ENCODE results near the gene TNRC18. TPM values are rescaled to one million over a fixed set of nuclear protein-coding genes. Genes with fewer than 3 reads are reported as not detected.
"Not testable (repeated sequence)": the region's sequence is repeated elsewhere in the genome, so short reads cannot be mapped to it uniquely, and the experiment has no call there.

The TNRC18 gene
- total RNA-seq, 1 donor from 2014 or later: 38.4 TPM

DNA sequence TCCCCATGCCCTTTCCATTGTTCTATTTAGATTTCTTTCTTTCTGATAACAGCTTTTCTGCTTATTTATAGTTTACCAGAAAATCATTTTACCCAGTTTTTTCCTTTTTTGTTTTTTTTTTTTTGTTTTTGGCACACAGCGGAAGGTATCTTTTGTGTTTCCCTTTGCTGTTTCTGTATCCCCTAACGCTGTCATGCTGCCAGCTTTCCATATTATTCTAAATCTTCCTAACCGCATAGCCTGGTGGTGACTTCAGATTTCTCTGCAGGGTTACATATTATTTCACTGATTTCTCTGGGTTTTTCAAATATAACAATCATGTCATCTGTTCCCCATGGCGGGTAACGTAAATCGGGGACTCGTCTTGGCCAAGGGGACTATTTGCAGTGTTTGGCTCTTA is 144.9 kb downstream of the TNRC18 start:
- DNase-seq (ENCODE audit: low read depth): no peak
- Histone ChIP-seq H3K4me3 (ENCODE audit: low read depth, low read length) (no peak overlapping the region), H3K27me3 (ENCODE audit: control insufficient read depth, insufficient read depth, low read length) (peaks cover 8% of the 10 kb centered on the region), H3K36me3 (ENCODE audit: control insufficient read depth, insufficient read depth, low read length) (no peaks in the 10 kb centered on the region)
- TF ChIP-seq, protein P1, sequence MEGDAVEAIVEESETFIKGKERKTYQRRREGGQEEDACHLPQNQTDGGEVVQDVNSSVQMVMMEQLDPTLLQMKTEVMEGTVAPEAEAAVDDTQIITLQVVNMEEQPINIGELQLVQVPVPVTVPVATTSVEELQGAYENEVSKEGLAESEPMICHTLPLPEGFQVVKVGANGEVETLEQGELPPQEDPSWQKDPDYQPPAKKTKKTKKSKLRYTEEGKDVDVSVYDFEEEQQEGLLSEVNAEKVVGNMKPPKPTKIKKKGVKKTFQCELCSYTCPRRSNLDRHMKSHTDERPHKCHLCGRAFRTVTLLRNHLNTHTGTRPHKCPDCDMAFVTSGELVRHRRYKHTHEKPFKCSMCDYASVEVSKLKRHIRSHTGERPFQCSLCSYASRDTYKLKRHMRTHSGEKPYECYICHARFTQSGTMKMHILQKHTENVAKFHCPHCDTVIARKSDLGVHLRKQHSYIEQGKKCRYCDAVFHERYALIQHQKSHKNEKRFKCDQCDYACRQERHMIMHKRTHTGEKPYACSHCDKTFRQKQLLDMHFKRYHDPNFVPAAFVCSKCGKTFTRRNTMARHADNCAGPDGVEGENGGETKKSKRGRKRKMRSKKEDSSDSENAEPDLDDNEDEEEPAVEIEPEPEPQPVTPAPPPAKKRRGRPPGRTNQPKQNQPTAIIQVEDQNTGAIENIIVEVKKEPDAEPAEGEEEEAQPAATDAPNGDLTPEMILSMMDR (IDR thresholded peaks at IDR 0.05; ENCODE audit: insufficient read depth, low read length, poor library complexity, severe bottlenecking): no peak

- no peak for DNase-seq (ENCODE audit: low read depth)
- TF ChIP-seq, protein P1 (IDR thresholded peaks at IDR 0.05; ENCODE audit: insufficient read depth, low read length, poor library complexity, severe bottlenecking): no peak
- Histone ChIP-seq H3K36me3 (ENCODE audit: control insufficient read depth, insufficient read depth, low read length) (no peaks in the 10 kb centered on the region), H3K27me3 (ENCODE audit: control insufficient read depth, insufficient read depth, low read length) (peaks cover 7% of the 10 kb centered on the region), H3K4me3 (ENCODE audit: low read depth, low read length) (no peak overlapping the region)
These were observed 147.0 kb downstream of the TNRC18 start for GRCh38 chr7:5276611-5277010.

- not testable (repeated sequence) for DNase-seq (ENCODE audit: low read depth); H3K36me3 ChIP-seq (ENCODE audit: control insufficient read depth, insufficient read depth, low read length); H3K27me3 ChIP-seq (ENCODE audit: control insufficient read depth, insufficient read depth, low read length); H3K4me3 ChIP-seq (ENCODE audit: low read depth, low read length)
These were observed 147.5 kb downstream of the TNRC18 start for GRCh38 chr7:5276123-5276522.

DNA sequence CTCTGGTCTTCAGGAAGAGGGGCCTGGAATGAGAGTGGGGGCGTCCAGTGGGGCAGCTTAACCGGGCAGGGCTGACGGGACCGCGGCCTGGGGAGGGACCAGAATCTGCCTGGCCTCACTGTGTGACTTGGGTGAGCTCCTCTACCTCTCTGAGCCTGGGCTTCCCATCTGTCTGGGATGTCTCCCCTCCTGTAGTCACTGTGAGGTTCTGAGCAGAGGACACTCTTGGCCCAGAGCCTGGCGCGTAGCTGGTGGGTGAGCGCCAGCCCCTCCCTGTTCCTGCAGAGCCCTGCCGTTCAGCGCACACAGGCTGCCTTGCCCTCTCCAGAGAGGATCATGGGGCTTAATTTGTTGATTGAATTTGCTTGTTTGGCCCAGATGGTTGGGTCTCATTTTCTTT is 148.1 kb downstream of the TNRC18 start:
- not testable (repeated sequence) for H3K4me3 ChIP-seq (ENCODE audit: low read depth, low read length); DNase-seq (ENCODE audit: low read depth); H3K36me3 ChIP-seq (ENCODE audit: control insufficient read depth, insufficient read depth, low read length); H3K27me3 ChIP-seq (ENCODE audit: control insufficient read depth, insufficient read depth, low read length)

DNA sequence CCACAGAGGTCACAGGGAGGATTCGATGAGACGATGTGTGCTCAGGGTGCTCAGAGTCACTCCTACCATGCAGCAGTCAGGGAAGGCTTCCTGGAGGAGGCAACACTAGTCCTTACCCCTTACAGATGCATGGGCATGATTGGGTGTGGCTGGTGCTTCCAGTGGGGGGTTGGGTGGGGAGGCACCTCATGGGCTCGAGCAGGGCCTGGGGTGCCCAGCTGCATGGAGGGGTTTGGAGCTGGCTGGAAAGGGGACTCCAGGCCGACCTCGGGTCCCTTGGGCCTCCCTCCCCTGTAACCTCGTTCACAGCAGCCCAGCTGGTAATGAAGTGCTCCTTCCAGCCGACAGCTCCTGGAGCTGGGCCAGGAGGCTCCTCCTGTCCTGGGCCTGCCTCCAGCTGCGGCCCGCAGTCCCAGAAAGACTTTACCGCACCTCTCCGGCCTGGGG is 148.6 kb downstream of the TNRC18 start:
- H3K36me3 ChIP-seq (ENCODE audit: control insufficient read depth, insufficient read depth, low read length); H3K4me3 ChIP-seq (ENCODE audit: low read depth, low read length); H3K27me3 ChIP-seq (ENCODE audit: control insufficient read depth, insufficient read depth, low read length); DNase-seq (ENCODE audit: low read depth): not testable (repeated sequence)

GRCh38 chr7:5274441-5274840 is 149.2 kb downstream of the TNRC18 start:
- no peak overlapping the region for H3K4me3 ChIP-seq (ENCODE audit: low read depth, low read length)
- no peak for DNase-seq (ENCODE audit: low read depth)
- TF ChIP-seq, protein P1 (IDR thresholded peaks at IDR 0.05; ENCODE audit: insufficient read depth, low read length, poor library complexity, severe bottlenecking): no peak
- peaks cover 3% of the 10 kb centered on the region for H3K27me3 ChIP-seq (ENCODE audit: control insufficient read depth, insufficient read depth, low read length)
- no peaks in the 10 kb centered on the region for H3K36me3 ChIP-seq (ENCODE audit: control insufficient read depth, insufficient read depth, low read length)

DNA sequence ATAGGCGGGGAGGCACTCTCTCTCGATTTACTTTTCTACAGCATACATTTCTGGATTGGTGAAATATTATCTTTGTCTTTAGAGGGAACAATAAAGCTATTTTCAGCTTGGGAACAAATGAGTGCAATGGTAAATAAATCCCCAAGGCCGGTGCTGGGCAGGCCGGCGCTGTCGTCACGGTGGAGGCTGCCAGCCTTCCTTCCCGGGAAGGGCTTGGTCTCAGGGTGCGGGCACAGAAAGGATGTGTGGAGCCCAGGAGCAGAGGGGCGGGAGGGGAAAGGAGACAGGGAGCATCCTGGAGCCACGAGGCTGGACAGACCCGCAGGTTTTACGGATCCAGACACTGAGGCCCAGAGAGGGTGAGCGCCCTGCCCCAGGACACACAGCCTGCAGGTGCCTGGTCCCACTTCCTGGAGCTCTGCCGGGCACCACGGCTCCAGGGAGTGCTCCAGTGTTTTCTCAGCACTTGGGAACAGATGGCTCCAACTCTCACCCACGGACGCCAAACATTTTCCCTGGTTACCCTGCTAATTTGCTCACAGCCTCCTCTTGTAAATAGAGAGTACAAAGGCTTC is 149.7 kb downstream of the TNRC18 start:
- not testable (repeated sequence) for H3K36me3 ChIP-seq (ENCODE audit: control insufficient read depth, insufficient read depth, low read length); H3K27me3 ChIP-seq (ENCODE audit: control insufficient read depth, insufficient read depth, low read length); DNase-seq (ENCODE audit: low read depth); H3K4me3 ChIP-seq (ENCODE audit: low read depth, low read length)

- Histone ChIP-seq H3K27me3 (ENCODE audit: control insufficient read depth, insufficient read depth, low read length) (peaks cover 3% of the 10 kb centered on the region), H3K36me3 (ENCODE audit: control insufficient read depth, insufficient read depth, low read length) (no peaks in the 10 kb centered on the region), H3K4me3 (ENCODE audit: low read depth, low read length) (no peak overlapping the region)
- TF ChIP-seq, protein P1 (IDR thresholded peaks at IDR 0.05; ENCODE audit: insufficient read depth, low read length, poor library complexity, severe bottlenecking): no peak
- DNase-seq (ENCODE audit: low read depth): no peak
These were observed 152.8 kb downstream of the TNRC18 start for GRCh38 chr7:5270788-5271187.

DNA sequence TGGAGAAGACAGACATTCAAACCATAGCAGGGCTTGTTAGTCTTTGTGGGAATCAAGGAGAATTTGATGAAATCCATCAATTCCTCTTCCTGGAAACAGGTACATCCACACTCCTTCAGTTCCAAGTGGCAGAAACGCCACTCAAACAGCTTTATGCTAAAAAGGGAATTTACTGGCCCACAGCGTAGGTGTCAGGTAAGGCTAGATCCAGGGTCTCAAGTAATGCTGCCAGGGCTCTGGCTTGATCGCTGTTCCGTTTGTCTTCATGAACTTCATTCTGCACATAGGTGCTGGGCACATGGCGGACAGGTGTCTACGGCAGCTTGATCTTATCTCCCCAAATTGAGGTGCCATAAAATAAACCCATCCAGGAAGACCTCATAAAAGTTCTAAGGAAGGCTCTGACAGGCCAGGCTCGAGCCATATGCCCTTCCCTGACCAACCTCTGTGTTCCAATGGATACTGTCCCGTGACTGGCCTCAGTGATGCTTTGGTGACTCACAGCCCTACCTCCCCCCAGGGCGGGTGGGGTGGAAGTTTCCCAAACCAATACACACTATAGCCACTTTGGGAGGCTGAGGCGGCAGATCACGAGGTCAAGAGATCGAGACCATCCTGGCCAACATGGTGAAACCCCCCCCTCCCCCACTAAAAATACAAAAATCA is 153.5 kb downstream of the TNRC18 start:
- H3K4me3 ChIP-seq (ENCODE audit: low read depth, low read length); DNase-seq (ENCODE audit: low read depth); H3K27me3 ChIP-seq (ENCODE audit: control insufficient read depth, insufficient read depth, low read length); H3K36me3 ChIP-seq (ENCODE audit: control insufficient read depth, insufficient read depth, low read length): not testable (repeated sequence)

- H3K4me3 ChIP-seq (ENCODE audit: low read depth, low read length); DNase-seq (ENCODE audit: low read depth); H3K36me3 ChIP-seq (ENCODE audit: control insufficient read depth, insufficient read depth, low read length); H3K27me3 ChIP-seq (ENCODE audit: control insufficient read depth, insufficient read depth, low read length): not testable (repeated sequence)
These were observed 155.8 kb downstream of the TNRC18 start for GRCh38 chr7:5267829-5268228.

All from kidney epithelial cell (primary cell).